OCI-LY3 (cell line): ENCODE measurements around the gene RNF6.

Source experiments
- CTCF ChIP-seq: fragments of 200-600, 300-600 bp; sonication (generic); IDR thresholded peaks from 2 replicates; pipeline ENCODE4 v1.5.1; 2014; ENCODE audit warnings: antibody characterized with exemption, low read length, low read depth
- EZH2phosphoT487 ChIP-seq: fragments of 200-600 bp; shearing (Covaris generic); IDR thresholded peaks from 2 replicates; pipeline ENCODE4 v1.6.1; 2018; ENCODE audit warnings: antibody characterized with exemption, mixed run types, low read depth

GRCh38 chr13:26202365-26202972, 19.6 kb downstream of the RNF6 start:
- TF ChIP-seq CTCF, result no peak
- TF ChIP-seq EZH2phosphoT487, result no peak
